Tibial nerve (tissue), 4 donors: ENCODE data around the gene DNAJC6. TPM values are rescaled to one million over a fixed set of nuclear protein-coding genes. Genes with fewer than 3 reads are reported as not detected.

ENCODE experiments used
- DNase-seq, 2 donors: peaks; one replicate each; pipeline ENCODE4 v3.0.0-alpha.2; 2019; ENCODE audit warnings: low spot score in 2 of 2
- H3K27ac ChIP-seq, 4 donors: fragments of 200-600 bp; sonication (generic) in 3 of 4; one replicate each; pipeline ENCODE4 v1.5.1; 2017 to 2019; ENCODE audit warnings: mild to moderate bottlenecking in 1 of 4
- H3K27me3 ChIP-seq, 2 donors: fragments of 200-600 bp; sonication (generic) in 1 of 2; one replicate each; pipeline versions ENCODE4 v1.5.1 to v1.6.0; 2017 to 2019
- H3K36me3 ChIP-seq, 3 donors: fragments of 200-600 bp; sonication (generic); one replicate each; pipeline ENCODE4 v1.5.1; 2018 to 2019
- H3K4me1 ChIP-seq, 4 donors: fragments of 200-600 bp; sonication (generic) in 3 of 4; one replicate each; pipeline ENCODE4 v1.5.1; 2017 to 2019
- H3K4me3 ChIP-seq, 4 donors: fragments of 200-600 bp; sonication (generic) in 3 of 4; one replicate each; pipeline ENCODE4 v1.5.1; 2017 to 2019; ENCODE audit warnings: mild to moderate bottlenecking in 1 of 4, moderate library complexity in 1 of 4
- H3K9me3 ChIP-seq, 4 donors: fragments of 200-600 bp; sonication (generic) in 3 of 4; one replicate each; pipeline ENCODE4 v1.5.1; 2017 to 2019
- EP300 ChIP-seq, 2 donors: sonication (generic); formaldehyde crosslinking; IDR thresholded peaks; one replicate each; pipeline ENCODE4 v1.6.1; 2017; ENCODE audit warnings: antibody characterized with exemption in 2 of 2, mild to moderate bottlenecking in 1 of 2
- POLR2A ChIP-seq, 2 donors: fragments of 450-650 bp; IDR thresholded peaks; one replicate each; pipeline ENCODE4 v1.6.1; 2017; ENCODE audit warnings: antibody characterized with exemption in 2 of 2, mild to moderate bottlenecking in 2 of 2, moderate library complexity in 2 of 2
- WGBS, 2 donors: methylation state at CpG; one replicate each; pipeline ENCODE4 v1.1.5; 2018; 5-methylcytosine and 5-hydroxymethylcytosine counted together
- total RNA-seq, 4 donors: library from RNA; depleted of rRNA; stranded (reverse); fragments of >200 nt; gene quantifications; one replicate each; pipeline ENCODE4 v1.1.0, GENCODE V29; 2016
- TF ChIP-seq, protein P1 (sequence below), 5 experiments: fragments of 200-600 bp in 3 of 5; fragments of 450-650 bp in 2 of 5; sonication (generic) in 3 of 5; IDR thresholded peaks; one replicate each; pipeline ENCODE4 v1.5.1; 2016 to 2019; ENCODE audit warnings: antibody characterized with exemption in 5 of 5, mild to moderate bottlenecking in 3 of 5, moderate library complexity in 2 of 5

Gene DNAJC6
- total RNA-seq, 4 donors from 2014 or later, result 11.4 to 19.2 (median 16.9) TPM

DNA sequence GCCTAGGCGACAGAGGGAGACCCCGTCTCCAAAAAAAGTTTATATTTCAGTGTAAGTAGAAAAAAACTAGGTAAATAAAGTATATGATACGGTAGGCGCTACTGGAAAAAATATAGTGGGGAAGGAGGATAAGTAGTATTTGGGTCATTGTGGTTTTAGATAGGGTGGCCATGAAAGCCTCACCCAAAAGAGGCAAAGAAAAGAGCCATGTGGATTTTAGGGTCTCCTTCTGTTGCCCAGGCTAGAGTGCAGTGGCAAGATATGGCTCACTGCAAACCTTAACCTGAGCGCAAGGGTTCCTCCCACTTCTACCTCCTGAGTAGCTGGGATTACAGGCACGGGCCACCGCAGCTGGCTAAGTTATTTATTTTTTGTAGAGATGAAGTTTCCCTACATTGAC, 128.3 kb downstream of the DNAJC6 start:
- peaks cover 0 to 4% (median 0%) of the 10 kb centered on the region in 4 donors for H3K4me1 ChIP-seq
- H3K27ac ChIP-seq, result no peak overlapping the region
- 93 to 95% methylated on average over 7 of the region's 7 CpGs for WGBS, 2 donors
- no peaks in the 10 kb centered on the region for H3K27me3 ChIP-seq
- H3K4me3 ChIP-seq, result no peak overlapping the region
- H3K36me3 ChIP-seq, result peaks cover 0 to 21% (median 0%) of the 10 kb centered on the region in 3 donors
- TF ChIP-seq POLR2A (IDR thresholded peaks at IDR 0.05) (no peak), EP300 (IDR thresholded peaks at IDR 0.05) (no peak)
- TF ChIP-seq, protein P1, sequence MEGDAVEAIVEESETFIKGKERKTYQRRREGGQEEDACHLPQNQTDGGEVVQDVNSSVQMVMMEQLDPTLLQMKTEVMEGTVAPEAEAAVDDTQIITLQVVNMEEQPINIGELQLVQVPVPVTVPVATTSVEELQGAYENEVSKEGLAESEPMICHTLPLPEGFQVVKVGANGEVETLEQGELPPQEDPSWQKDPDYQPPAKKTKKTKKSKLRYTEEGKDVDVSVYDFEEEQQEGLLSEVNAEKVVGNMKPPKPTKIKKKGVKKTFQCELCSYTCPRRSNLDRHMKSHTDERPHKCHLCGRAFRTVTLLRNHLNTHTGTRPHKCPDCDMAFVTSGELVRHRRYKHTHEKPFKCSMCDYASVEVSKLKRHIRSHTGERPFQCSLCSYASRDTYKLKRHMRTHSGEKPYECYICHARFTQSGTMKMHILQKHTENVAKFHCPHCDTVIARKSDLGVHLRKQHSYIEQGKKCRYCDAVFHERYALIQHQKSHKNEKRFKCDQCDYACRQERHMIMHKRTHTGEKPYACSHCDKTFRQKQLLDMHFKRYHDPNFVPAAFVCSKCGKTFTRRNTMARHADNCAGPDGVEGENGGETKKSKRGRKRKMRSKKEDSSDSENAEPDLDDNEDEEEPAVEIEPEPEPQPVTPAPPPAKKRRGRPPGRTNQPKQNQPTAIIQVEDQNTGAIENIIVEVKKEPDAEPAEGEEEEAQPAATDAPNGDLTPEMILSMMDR (IDR thresholded peaks at IDR 0.05), result no peak
- H3K9me3 ChIP-seq, result no peaks in the 10 kb centered on the region
- no peak for DNase-seq

DNA sequence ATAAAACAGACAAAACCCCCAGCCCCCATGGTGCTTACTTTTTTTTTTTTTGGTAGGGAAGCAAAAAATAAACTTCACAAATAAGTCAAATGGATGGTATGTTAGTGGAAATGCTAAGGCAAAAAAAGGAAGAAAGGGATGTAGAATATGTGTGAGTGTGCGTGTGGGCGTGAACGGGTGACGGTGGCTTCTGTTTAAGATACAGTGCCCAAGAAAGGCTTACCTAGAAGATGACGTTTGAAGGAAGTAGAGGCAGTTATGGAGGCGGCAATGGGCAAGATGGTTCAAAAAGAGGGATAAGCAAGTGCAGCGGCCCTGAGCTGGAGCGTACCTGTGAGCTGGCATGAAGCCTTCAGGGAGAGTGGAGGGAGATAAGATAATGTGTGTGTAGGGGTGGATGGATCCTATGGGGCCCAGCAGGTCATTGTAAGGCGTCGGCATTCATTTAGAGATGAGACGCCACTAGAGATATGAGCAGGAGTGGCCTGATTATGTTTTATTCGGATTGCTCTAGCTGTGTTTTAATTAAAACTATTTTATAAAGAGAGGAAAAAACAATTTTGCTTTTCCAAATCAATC, 131.1 kb downstream of the DNAJC6 start:
- TF ChIP-seq, protein P1 (IDR thresholded peaks at IDR 0.05), result no peak
- TF ChIP-seq POLR2A (IDR thresholded peaks at IDR 0.05) (no peak), EP300 (IDR thresholded peaks at IDR 0.05) (no peak)
- Histone ChIP-seq H3K36me3 (peaks cover 0 to 7% (median 0%) of the 10 kb centered on the region in 3 donors), H3K27ac (no peak overlapping the region), H3K27me3 (no peaks in the 10 kb centered on the region), H3K4me1 (peaks cover 0 to 4% (median 0%) of the 10 kb centered on the region in 4 donors), H3K4me3 (no peak overlapping the region), H3K9me3 (no peaks in the 10 kb centered on the region)
- DNase-seq, result no peak
- WGBS, 2 donors, result 87 to 91% methylated on average over 12 of the region's 12 CpGs

DNA sequence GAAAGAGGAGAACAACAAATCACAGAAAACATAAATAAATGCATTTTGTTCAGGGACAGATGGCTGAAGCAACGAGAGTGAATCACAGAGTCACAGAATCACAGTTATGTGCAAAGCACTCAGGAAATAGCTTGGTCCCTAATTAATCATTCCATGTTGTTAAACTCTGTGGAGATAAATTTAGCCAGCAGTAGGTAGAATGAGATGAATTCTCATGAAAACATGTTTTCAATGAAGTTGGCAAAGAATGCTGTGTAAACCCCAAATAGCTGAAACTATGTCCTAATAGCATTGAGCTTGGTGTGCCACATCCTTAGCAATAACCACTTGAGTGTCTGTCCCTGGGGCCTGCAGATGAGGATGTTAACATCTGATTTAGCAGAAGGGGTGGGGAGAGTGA, 131.6 kb downstream of the DNAJC6 start:
- no peak overlapping the region for H3K4me3 ChIP-seq
- no peak for DNase-seq
- H3K27me3 ChIP-seq, result no peaks in the 10 kb centered on the region
- TF ChIP-seq POLR2A (IDR thresholded peaks at IDR 0.05) (no peak), EP300 (IDR thresholded peaks at IDR 0.05) (no peak)
- TF ChIP-seq, protein P1 (IDR thresholded peaks at IDR 0.05), result no peak
- H3K4me1 ChIP-seq, result no peaks in the 10 kb centered on the region
- 67 to 74% methylated on average over 1 of the region's 1 CpG for WGBS, 2 donors
- peaks cover 0 to 7% (median 0%) of the 10 kb centered on the region in 3 donors for H3K36me3 ChIP-seq
- H3K9me3 ChIP-seq, result no peaks in the 10 kb centered on the region
- H3K27ac ChIP-seq, result no peak overlapping the region

DNA sequence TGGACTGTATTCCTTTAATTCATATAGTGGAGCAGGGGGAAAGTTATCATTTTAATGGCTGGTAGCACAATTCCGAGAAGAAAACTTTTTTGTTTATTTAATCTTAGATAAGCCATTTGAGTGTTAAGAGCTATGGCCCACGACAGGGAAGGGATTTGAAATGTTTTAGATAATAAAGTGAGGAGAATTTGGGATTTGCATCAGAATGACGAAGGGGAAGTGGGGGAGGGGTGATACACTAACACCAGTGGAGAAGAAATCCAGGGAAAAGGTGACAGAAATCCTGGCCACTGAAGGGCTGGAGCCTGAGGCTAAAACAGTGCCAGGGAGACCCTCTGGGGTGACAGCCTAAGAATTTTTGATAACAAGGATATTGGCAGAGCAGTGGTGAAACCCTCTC, 132.1 kb downstream of the DNAJC6 start:
- Histone ChIP-seq H3K4me1 (no peaks in the 10 kb centered on the region), H3K9me3 (no peaks in the 10 kb centered on the region), H3K27me3 (no peaks in the 10 kb centered on the region), H3K36me3 (peaks cover 0 to 7% (median 0%) of the 10 kb centered on the region in 3 donors), H3K27ac (no peak overlapping the region), H3K4me3 (no peak overlapping the region)
- 72 to 73% methylated on average over 3 of the region's 3 CpGs for WGBS, 2 donors
- DNase-seq, result no peak
- TF ChIP-seq POLR2A (IDR thresholded peaks at IDR 0.05), result no peak
- TF ChIP-seq EP300 (IDR thresholded peaks at IDR 0.05), result no peak
- TF ChIP-seq, protein P1 (IDR thresholded peaks at IDR 0.05), result no peak

DNA sequence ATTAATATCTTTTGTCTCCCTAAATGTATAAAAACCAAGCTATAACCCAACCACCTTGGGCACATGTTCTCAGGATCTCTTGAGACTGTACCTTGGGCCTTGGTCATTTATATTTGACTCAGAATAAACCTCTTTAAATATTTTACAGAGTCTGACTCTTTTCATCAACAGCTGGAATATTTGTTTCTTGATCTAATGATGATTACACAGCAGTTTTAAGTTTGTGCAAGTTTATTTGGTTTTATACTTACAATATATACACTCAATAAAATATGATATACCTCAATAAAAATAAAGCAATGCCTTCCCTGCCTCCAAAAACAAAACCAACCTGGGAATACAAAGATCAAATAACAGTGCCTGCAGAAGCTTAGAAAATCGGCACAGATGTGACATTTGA, 133.1 kb downstream of the DNAJC6 start:
- no peaks in the 10 kb centered on the region for H3K4me1 ChIP-seq
- no peak overlapping the region for H3K4me3 ChIP-seq
- TF ChIP-seq, protein P1 (IDR thresholded peaks at IDR 0.05), result no peak
- TF ChIP-seq EP300 (IDR thresholded peaks at IDR 0.05) (no peak), POLR2A (IDR thresholded peaks at IDR 0.05) (no peak)
- H3K27ac ChIP-seq, result no peak overlapping the region
- no peaks in the 10 kb centered on the region for H3K9me3 ChIP-seq
- H3K27me3 ChIP-seq, result no peaks in the 10 kb centered on the region
- peaks cover 0 to 5% (median 0%) of the 10 kb centered on the region in 3 donors for H3K36me3 ChIP-seq
- no peak for DNase-seq
- 79 to 90% methylated on average over 1 of the region's 1 CpG for WGBS, 2 donors
